Coronary artery (tissue), 2 donors: ENCODE data around the gene NDUFAB1.
"Not testable (repeated sequence)": the region's sequence is repeated elsewhere in the genome, so short reads cannot be mapped to it uniquely, and the experiment has no call there.

ENCODE experiments used
- DNase-seq: peaks from one replicate; pipeline ENCODE4 v3.0.0-alpha.2; 2017; ENCODE audit warnings: low spot score
- H3K27ac ChIP-seq, 2 donors: fragments of 200-600 bp; sonication (generic); one replicate each; pipeline ENCODE4 v1.5.1; 2016 to 2019
- H3K4me3 ChIP-seq: fragments of 200-600 bp; sonication (generic); 2 replicates; pipeline ENCODE4 v1.5.1; 2016; ENCODE audit warnings: mild to moderate bottlenecking, moderate library complexity
- TF ChIP-seq, protein P1 (sequence below): fragments of 200-600 bp; sonication (generic); IDR thresholded peaks from one replicate; pipeline ENCODE4 v1.5.1; 2019; ENCODE audit warnings: antibody characterized with exemption

The NDUFAB1 gene

DNA sequence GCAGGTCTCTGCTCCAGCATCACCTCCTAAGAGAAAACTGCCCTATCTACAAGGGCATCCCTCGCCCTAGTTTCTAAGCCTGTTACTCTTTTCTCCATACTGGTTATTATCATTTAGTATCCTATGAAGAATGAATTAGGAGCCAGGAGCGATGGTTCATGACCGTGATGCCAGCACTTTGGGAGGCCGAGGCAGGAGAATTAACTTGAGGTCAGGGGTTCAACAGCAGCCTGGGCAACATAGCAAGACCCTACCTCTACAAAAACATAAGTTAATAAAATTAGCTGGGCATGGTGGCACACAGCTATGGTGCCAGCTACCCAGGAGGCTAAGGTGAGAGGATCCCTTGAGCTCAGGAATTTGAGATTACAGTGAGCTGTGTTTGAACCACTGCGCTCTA is 46.2 kb downstream of the NDUFAB1 start:
- TF ChIP-seq, protein P1, sequence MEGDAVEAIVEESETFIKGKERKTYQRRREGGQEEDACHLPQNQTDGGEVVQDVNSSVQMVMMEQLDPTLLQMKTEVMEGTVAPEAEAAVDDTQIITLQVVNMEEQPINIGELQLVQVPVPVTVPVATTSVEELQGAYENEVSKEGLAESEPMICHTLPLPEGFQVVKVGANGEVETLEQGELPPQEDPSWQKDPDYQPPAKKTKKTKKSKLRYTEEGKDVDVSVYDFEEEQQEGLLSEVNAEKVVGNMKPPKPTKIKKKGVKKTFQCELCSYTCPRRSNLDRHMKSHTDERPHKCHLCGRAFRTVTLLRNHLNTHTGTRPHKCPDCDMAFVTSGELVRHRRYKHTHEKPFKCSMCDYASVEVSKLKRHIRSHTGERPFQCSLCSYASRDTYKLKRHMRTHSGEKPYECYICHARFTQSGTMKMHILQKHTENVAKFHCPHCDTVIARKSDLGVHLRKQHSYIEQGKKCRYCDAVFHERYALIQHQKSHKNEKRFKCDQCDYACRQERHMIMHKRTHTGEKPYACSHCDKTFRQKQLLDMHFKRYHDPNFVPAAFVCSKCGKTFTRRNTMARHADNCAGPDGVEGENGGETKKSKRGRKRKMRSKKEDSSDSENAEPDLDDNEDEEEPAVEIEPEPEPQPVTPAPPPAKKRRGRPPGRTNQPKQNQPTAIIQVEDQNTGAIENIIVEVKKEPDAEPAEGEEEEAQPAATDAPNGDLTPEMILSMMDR: no peak
- no peak overlapping the region for H3K4me3 ChIP-seq

GRCh38 chr16:23544436-23544835 is 51.7 kb downstream of the NDUFAB1 start:
- no peak overlapping the region for H3K4me3 ChIP-seq
- DNase-seq: no peak
- no peak overlapping the region for H3K27ac ChIP-seq
- TF ChIP-seq, protein P1: no peak

More for the DNA sequence above, 46.2 kb downstream of the NDUFAB1 start:
- no peak overlapping the region for H3K27ac ChIP-seq
- no peak for DNase-seq

GRCh38 chr16:23540817-23541178 is 55.3 kb downstream of the NDUFAB1 start:
- DNase-seq, H3K4me3 ChIP-seq, H3K27ac ChIP-seq: not testable (repeated sequence)

- TF ChIP-seq, protein P1: no peak
- Histone ChIP-seq H3K4me3 (no peak overlapping the region), H3K27ac (no peak overlapping the region)
- DNase-seq: no peak
Observed at GRCh38 chr16:23539984-23540816, 55.9 kb downstream of the NDUFAB1 start.

- Histone ChIP-seq H3K27ac (no peak overlapping the region), H3K4me3 (no peak overlapping the region)
- TF ChIP-seq, protein P1: no peak
- no peak for DNase-seq
Observed at GRCh38 chr16:23538919-23539278, 57.2 kb downstream of the NDUFAB1 start.

DNA sequence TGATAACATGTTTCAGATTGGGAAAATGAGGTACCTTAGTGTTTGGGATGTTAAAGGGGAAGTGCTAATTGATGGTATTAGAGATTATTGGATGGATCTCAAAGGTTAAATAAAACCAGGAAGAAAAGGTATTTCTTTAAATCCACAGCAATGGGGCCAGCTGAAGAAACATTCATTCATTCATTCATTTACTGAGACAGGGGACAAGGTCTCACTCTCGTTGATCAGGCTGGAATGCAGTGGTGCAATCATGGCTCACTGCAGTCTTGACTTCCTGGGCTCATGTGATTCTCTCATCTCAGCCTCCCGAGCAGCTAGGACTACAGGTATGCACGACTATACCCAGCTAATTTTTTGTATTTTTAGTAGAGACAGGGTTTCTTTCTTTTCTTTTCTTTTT is 58.7 kb downstream of the NDUFAB1 start:
- TF ChIP-seq, protein P1: no peak
- no peak overlapping the region for H3K27ac ChIP-seq
- DNase-seq: no peak
- no peak overlapping the region for H3K4me3 ChIP-seq

- no peak for DNase-seq
- Histone ChIP-seq H3K4me3 (no peak overlapping the region), H3K27ac (no peak overlapping the region)
- TF ChIP-seq, protein P1: no peak
Observed at GRCh38 chr16:23535901-23536300, 60.2 kb downstream of the NDUFAB1 start.
